Mammary epithelial cell (primary cell): ENCODE results near the gene KLHL13.

Experiments
- EZH2 ChIP-seq: IDR thresholded peaks from 2 replicates; pipeline ENCODE4 v1.6.1; 2012; ENCODE audit warnings: low read length, inconsistent platforms, borderline replicate concordance
- TF ChIP-seq, protein P1 (sequence below), 2 donors: IDR thresholded peaks in 1 of 2; conservative IDR thresholded peaks in 1 of 2; 2 replicates each; pipeline ENCODE4 v1.5.1; 2011 to 2012; ENCODE audit warnings: inconsistent platforms in 2 of 2, low read length in 2 of 2, mild to moderate bottlenecking in 2 of 2, control low read depth in 1 of 2, low read depth in 1 of 2; ENCODE audit not compliant: insufficient read depth in 1 of 2; ENCODE audit errors: extremely low read depth in 1 of 2

DNA sequence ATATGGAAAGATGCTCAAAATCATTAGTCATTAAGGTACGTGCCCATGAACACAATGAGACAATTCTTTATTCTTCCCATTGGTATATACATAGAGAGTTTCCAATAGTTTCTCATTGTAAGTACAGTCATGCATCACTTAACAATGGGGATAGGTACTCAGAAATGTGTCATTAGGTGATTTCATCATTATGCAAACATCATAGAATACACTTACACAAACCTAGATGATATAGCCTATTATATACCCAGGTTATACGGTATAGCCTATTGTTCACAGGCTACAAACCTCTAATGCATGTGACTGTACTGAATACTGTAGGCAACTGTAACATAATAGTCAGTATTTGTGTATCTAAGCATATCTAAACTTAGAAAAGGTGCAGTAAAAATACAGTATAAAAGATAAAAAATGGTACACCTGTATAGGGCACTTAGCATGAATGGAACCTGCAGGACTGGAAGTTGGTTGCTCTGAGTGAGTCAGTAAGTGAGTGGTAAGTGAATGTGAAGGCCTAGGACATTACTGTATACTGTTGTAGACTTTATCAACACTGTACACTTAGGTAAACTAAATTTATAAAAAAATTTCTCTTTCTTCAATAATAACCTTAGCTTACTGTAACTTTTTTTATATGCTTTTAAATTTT is 49.6 kb downstream of the KLHL13 start:
- TF ChIP-seq, protein P1, sequence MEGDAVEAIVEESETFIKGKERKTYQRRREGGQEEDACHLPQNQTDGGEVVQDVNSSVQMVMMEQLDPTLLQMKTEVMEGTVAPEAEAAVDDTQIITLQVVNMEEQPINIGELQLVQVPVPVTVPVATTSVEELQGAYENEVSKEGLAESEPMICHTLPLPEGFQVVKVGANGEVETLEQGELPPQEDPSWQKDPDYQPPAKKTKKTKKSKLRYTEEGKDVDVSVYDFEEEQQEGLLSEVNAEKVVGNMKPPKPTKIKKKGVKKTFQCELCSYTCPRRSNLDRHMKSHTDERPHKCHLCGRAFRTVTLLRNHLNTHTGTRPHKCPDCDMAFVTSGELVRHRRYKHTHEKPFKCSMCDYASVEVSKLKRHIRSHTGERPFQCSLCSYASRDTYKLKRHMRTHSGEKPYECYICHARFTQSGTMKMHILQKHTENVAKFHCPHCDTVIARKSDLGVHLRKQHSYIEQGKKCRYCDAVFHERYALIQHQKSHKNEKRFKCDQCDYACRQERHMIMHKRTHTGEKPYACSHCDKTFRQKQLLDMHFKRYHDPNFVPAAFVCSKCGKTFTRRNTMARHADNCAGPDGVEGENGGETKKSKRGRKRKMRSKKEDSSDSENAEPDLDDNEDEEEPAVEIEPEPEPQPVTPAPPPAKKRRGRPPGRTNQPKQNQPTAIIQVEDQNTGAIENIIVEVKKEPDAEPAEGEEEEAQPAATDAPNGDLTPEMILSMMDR (conservative IDR thresholded peaks at IDR 0.05 in 1 of 2, IDR thresholded peaks at IDR 0.05 in 1 of 2; ENCODE audit: extremely low read depth in 1 of 2, insufficient read depth in 1 of 2, low read depth in 1 of 2, low read length in 2 of 2) = no peak
- TF ChIP-seq EZH2 = no peak
